ENCODE results near the gene NRXN2. TPM values are rescaled to one million over a fixed set of nuclear protein-coding genes. Genes with fewer than 3 reads are reported as not detected.

The NRXN2 gene
- total RNA-seq (2014; rRNA removed; shearing (Covaris generic)) = 0.43 and 0.77 TPM in 2 replicates
- 0.11 and 1.0 TPM in 2 replicates for polyA plus RNA-seq (2015; cell fraction: cytosol; rRNA removed)
- polyA plus RNA-seq (2015; cell fraction: nucleus; rRNA removed) = 0.38 and 0.42 TPM in 2 replicates

- in situ Hi-C loops (cut with HindIII; ENCODE audit: low pct_unique_long_range_greater_than_20kb, low sequenced_read_pairs) = no loop called here
- DNase-seq (ENCODE audit: low read depth, low spot score) = peak; percentile 74
Measured at GRCh38 chr11:64723117-64723906, at the start of gene NRXN2. TSS of gene NRXN2 (minus strand) at chr11:64723197. CDS start at chr11:64713699, 9,498 bp downstream.

GRCh38 chr11:64772303-64773018 is 49.5 kb upstream of the NRXN2 start:
- no peak for DNase-seq (ENCODE audit: low read depth, low spot score)
- in situ Hi-C loops (cut with HindIII; ENCODE audit: low pct_unique_long_range_greater_than_20kb, low sequenced_read_pairs) = no loop called here

DNA sequence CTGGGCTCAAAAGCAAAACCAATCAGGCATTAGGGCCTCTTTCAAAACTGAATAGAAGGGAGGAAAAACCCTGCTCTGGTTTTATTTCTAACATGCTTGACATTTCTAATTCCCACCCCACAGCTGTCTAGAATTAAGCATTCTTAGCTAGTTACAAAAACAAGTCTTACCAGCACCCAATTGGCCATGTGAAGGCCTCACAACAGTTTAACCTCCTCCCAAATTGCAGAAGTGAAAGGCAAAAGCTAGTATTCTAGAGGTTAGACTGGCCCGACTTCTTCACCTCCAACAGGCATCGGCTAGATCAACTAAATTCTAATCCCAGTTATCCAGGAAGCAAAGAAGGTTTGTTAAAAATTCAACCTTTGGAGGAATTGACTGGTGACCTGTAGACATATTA is 48.9 kb upstream of the NRXN2 start:
- in situ Hi-C loops (cut with HindIII; ENCODE audit: low pct_unique_long_range_greater_than_20kb, low sequenced_read_pairs) = no loop called here

GRCh38 chr11:64770120-64770519 is 47.1 kb upstream of the NRXN2 start:
- no peak for DNase-seq (ENCODE audit: low read depth, low spot score)
- in situ Hi-C loops (cut with HindIII; ENCODE audit: low pct_unique_long_range_greater_than_20kb, low sequenced_read_pairs) = no loop called here

More for the DNA sequence above, 48.9 kb upstream of the NRXN2 start:
- DNase-seq (ENCODE audit: low read depth, low spot score) = no peak

DNA sequence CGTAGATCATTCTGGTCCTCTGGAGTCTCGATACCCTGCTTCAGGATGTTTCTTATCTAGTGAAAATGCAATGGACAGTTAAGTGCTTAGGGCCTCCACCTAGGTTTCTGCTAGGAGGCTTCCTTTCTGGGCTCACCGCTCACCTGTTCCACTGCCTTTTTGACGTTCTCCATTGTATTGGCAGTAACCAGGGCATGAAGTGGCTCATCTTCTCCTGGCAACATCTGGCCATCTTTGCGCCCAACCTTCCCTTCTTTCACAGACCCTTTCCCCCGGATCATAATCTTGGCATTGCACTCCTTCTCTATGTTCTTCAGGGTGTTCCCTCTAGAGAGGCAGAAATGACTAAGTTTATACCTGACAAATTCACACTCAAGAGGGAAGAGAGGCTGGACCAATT is 46.3 kb upstream of the NRXN2 start:
- in situ Hi-C loops (cut with HindIII; ENCODE audit: low pct_unique_long_range_greater_than_20kb, low sequenced_read_pairs) = no loop called here
- no peak for DNase-seq (ENCODE audit: low read depth, low spot score)

GRCh38 chr11:64768300-64768694 is 45.3 kb upstream of the NRXN2 start:
- no peak for DNase-seq (ENCODE audit: low read depth, low spot score)

GRCh38 chr11:64767344-64768299 is 44.6 kb upstream of the NRXN2 start:
- in situ Hi-C loops (cut with HindIII; ENCODE audit: low pct_unique_long_range_greater_than_20kb, low sequenced_read_pairs) = no loop called here
- peak; percentile 68 for DNase-seq (ENCODE audit: low read depth, low spot score)

More at GRCh38 chr11:64768300-64768694, 45.3 kb upstream of the NRXN2 start:
- in situ Hi-C loops (cut with HindIII; ENCODE audit: low pct_unique_long_range_greater_than_20kb, low sequenced_read_pairs) = no loop called here

DNA sequence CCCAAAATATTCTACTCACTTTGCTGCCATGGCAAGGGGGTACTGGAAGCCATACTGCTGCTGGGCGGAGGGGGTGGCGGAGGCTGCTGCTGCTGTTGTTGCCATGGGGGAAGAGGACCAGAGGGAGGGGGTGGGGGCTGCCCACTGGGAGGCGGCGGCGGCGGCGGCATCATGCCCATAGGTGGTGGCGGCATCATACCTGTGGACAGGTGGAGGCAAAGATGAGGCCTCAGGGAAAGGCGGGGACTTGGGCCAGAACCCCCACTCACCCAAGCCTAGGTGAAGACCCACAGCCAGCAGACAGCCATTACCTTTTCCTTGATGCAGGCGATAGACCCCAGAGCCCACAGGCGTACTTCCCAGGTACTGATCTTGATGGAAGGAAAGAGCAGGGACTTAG is 43.9 kb upstream of the NRXN2 start:
- in situ Hi-C loops (cut with HindIII; ENCODE audit: low pct_unique_long_range_greater_than_20kb, low sequenced_read_pairs) = no loop called here
- no peak for DNase-seq (ENCODE audit: low read depth, low spot score)

- in situ Hi-C loops (cut with HindIII; ENCODE audit: low pct_unique_long_range_greater_than_20kb, low sequenced_read_pairs) = no loop called here
- DNase-seq (ENCODE audit: low read depth, low spot score) = no peak
Measured at GRCh38 chr11:64765851-64766665, 43.1 kb upstream of the NRXN2 start.

- in situ Hi-C loops (cut with HindIII; ENCODE audit: low pct_unique_long_range_greater_than_20kb, low sequenced_read_pairs) = no loop called here
- no peak for DNase-seq (ENCODE audit: low read depth, low spot score)
Measured at GRCh38 chr11:64765291-64765850, 42.4 kb upstream of the NRXN2 start.

- DNase-seq (ENCODE audit: low read depth, low spot score) = no peak
Measured at GRCh38 chr11:64764753-64765152, 41.8 kb upstream of the NRXN2 start.

GRCh38 chr11:64764040-64764611 is 41.1 kb upstream of the NRXN2 start:
- in situ Hi-C loops (cut with HindIII; ENCODE audit: low pct_unique_long_range_greater_than_20kb, low sequenced_read_pairs) = no loop called here
- no peak for DNase-seq (ENCODE audit: low read depth, low spot score)

More at GRCh38 chr11:64764753-64765152, 41.8 kb upstream of the NRXN2 start:
- in situ Hi-C loops (cut with HindIII; ENCODE audit: low pct_unique_long_range_greater_than_20kb, low sequenced_read_pairs) = no loop called here

- in situ Hi-C loops (cut with HindIII; ENCODE audit: low pct_unique_long_range_greater_than_20kb, low sequenced_read_pairs) = no loop called here
Measured at GRCh38 chr11:64763526-64764039, 40.6 kb upstream of the NRXN2 start.

GRCh38 chr11:64762674-64763525 is 39.9 kb upstream of the NRXN2 start:
- DNase-seq (ENCODE audit: low read depth, low spot score) = no peak
- in situ Hi-C loops (cut with HindIII; ENCODE audit: low pct_unique_long_range_greater_than_20kb, low sequenced_read_pairs) = no loop called here

More at GRCh38 chr11:64763526-64764039, 40.6 kb upstream of the NRXN2 start:
- no peak for DNase-seq (ENCODE audit: low read depth, low spot score)

- in situ Hi-C loops (cut with HindIII; ENCODE audit: low pct_unique_long_range_greater_than_20kb, low sequenced_read_pairs) = no loop called here
- no peak for DNase-seq (ENCODE audit: low read depth, low spot score)
Measured at GRCh38 chr11:64762277-64762673, 39.3 kb upstream of the NRXN2 start.
